HL-60/S4 treated with phorbol 12-myristate 13-acetate at 8.2 ng/mL for 4 days and 3 days (cell line): Measurements from ENCODE around the gene ANKRD17.
"Not testable (repeated sequence)": the region's sequence is repeated elsewhere in the genome, so short reads cannot be mapped to it uniquely, and the experiment has no call there.

Experiments
- in situ Hi-C: fragments of 300-500 bp; cut with MboI; formaldehyde crosslinking; loops from 2 replicates; pipeline ENCODE4 v1.15.0; 2022; ENCODE audit warnings: low sequenced_read_pairs

ANKRD17 gene

GRCh38 chr4:73258686-73259570, at the start of gene ANKRD17:
TSS of gene ANKRD17 (minus strand) at chr4:73258798. CDS start at chr4:73258668, 130 bp downstream.
- in situ Hi-C loops: loop anchor here (25.0 kb wide), 1 partner anchor 172 kb away; no protein-coding TSS in a partner anchor

GRCh38 chr4:73308286-73308685, 49.7 kb upstream of the ANKRD17 start:
- in situ Hi-C loops: no loop called here

GRCh38 chr4:73303711-73304110, 45.1 kb upstream of the ANKRD17 start:
- in situ Hi-C loops: no loop called here

GRCh38 chr4:73299548-73300280, 41.1 kb upstream of the ANKRD17 start:
- in situ Hi-C loops: no loop called here

GRCh38 chr4:73292661-73293060, 34.1 kb upstream of the ANKRD17 start:
- in situ Hi-C loops: not testable (repeated sequence)

GRCh38 chr4:73281982-73282381, 23.4 kb upstream of the ANKRD17 start:
- in situ Hi-C loops: no loop called here

- in situ Hi-C loops: no loop called here
Measured at GRCh38 chr4:73281396-73281795, 22.8 kb upstream of the ANKRD17 start.

- in situ Hi-C loops: no loop called here
Measured at GRCh38 chr4:73277201-73277600, 18.6 kb upstream of the ANKRD17 start.

- in situ Hi-C loops: no loop called here
Measured at GRCh38 chr4:73275318-73275654, 16.7 kb upstream of the ANKRD17 start.

GRCh38 chr4:73272816-73273215, 14.2 kb upstream of the ANKRD17 start:
- in situ Hi-C loops: loop anchor here (25.0 kb wide), 1 partner anchor 186 kb away; no protein-coding TSS in a partner anchor

GRCh38 chr4:73267050-73267449, 8.5 kb upstream of the ANKRD17 start:
- in situ Hi-C loops: loop anchor here (25.0 kb wide), 1 partner anchor 180 kb away; no protein-coding TSS in a partner anchor

- in situ Hi-C loops: loop anchor here (25.0 kb wide), 1 partner anchor 172 kb away; no protein-coding TSS in a partner anchor
Measured at GRCh38 chr4:73259571-73260090, 1.0 kb upstream of the ANKRD17 start.

- in situ Hi-C loops: loop anchor here (25.0 kb wide), 1 partner anchor 171 kb away; no protein-coding TSS in a partner anchor
Measured at GRCh38 chr4:73258436-73258685, 237 bp downstream of the ANKRD17 start.

- in situ Hi-C loops: loop anchor here (25.0 kb wide), 1 partner anchor 171 kb away; no protein-coding TSS in a partner anchor
Measured at GRCh38 chr4:73257651-73258435, 755 bp downstream of the ANKRD17 start.

GRCh38 chr4:73257234-73257633, 1.4 kb downstream of the ANKRD17 start:
- in situ Hi-C loops: loop anchor here (25.0 kb wide), 1 partner anchor 170 kb away; no protein-coding TSS in a partner anchor

- in situ Hi-C loops: loop anchor here (25.0 kb wide), 1 partner anchor 169 kb away; no protein-coding TSS in a partner anchor
Measured at GRCh38 chr4:73255847-73256246, 2.8 kb downstream of the ANKRD17 start.

- in situ Hi-C loops: loop anchor here (25.0 kb wide), 1 partner anchor 165 kb away; no protein-coding TSS in a partner anchor
Measured at GRCh38 chr4:73252001-73252400, 6.6 kb downstream of the ANKRD17 start.

GRCh38 chr4:73251384-73251783, 7.2 kb downstream of the ANKRD17 start:
- in situ Hi-C loops: loop anchor here (25.0 kb wide), 1 partner anchor 164 kb away; no protein-coding TSS in a partner anchor

GRCh38 chr4:73250642-73251041, 8.0 kb downstream of the ANKRD17 start:
- in situ Hi-C loops: loop anchor here (25.0 kb wide), 1 partner anchor 163 kb away; no protein-coding TSS in a partner anchor

GRCh38 chr4:73248821-73249220, 9.8 kb downstream of the ANKRD17 start:
- in situ Hi-C loops: no loop called here
